HG03135 (cell line): ENCODE data around the gene PWWP2B.

ENCODE experiments used
- ATAC-seq: cut with Tn5 transposase; IDR thresholded peaks from one replicate; pipeline ENCODE4 v1.9.1; 2021; ENCODE audit warnings: mild to moderate bottlenecking, moderate library complexity; ENCODE audit not compliant: unreplicated experiment

Gene PWWP2B

GRCh38 chr10:132466520-132467463, 69.8 kb downstream of the PWWP2B start:
- ATAC-seq, result no peak
